H1 (cell line): ENCODE measurements around the gene FLT4. TPM values are rescaled to one million over a fixed set of nuclear protein-coding genes. Genes with fewer than 3 reads are reported as not detected.

Source experiments
- ASH2L ChIP-seq: fragments of 200-600, 300-600 bp; sonication (generic); IDR thresholded peaks from one replicate; pipeline ENCODE4 v1.7.1; 2017; ENCODE audit warnings: low read length
- BACH1 ChIP-seq: IDR thresholded peaks from 2 replicates; pipeline ENCODE4 v1.6.1; 2012; ENCODE audit warnings: low read length, improper control_type of control experiment
- CHD7 ChIP-seq: fragments of 300-600 bp; sonication (generic); IDR thresholded peaks from 2 replicates; pipeline ENCODE4 v1.7.1; 2012; ENCODE audit warnings: low read length, moderate library complexity, mild to moderate bottlenecking, inconsistent platforms; ENCODE audit not compliant: insufficient replicate concordance
- CTBP2 ChIP-seq: IDR thresholded peaks from 2 replicates; pipeline ENCODE4 v1.7.0; 2011; ENCODE audit warnings: borderline replicate concordance, mild to moderate bottlenecking, moderate library complexity, mixed read lengths, low read length; ENCODE audit not compliant: insufficient read depth, insufficient read length
- EGR1 ChIP-seq: IDR thresholded peaks from 2 replicates; pipeline ENCODE4 v1.6.1; 2011; ENCODE audit warnings: low read depth, low read length, borderline replicate concordance
- EZH2 ChIP-seq: fragments of 200-600 bp; sonication (generic); IDR thresholded peaks from 2 replicates; pipeline ENCODE4 v1.7.1; 2012; ENCODE audit warnings: low read depth, mild to moderate bottlenecking, moderate library complexity, low read length, inconsistent platforms; ENCODE audit not compliant: severe bottlenecking
- FOSL1 ChIP-seq: IDR thresholded peaks from 2 replicates; pipeline ENCODE4 v1.6.1; 2011; ENCODE audit warnings: mild to moderate bottlenecking, low read depth, low read length, moderate library complexity; ENCODE audit not compliant: insufficient read depth
- HDAC6 ChIP-seq: IDR thresholded peaks from one replicate; pipeline ENCODE4 v1.7.1; 2012; ENCODE audit warnings: low read depth, mild to moderate bottlenecking, inconsistent platforms, low read length, moderate library complexity
- MAX ChIP-seq: IDR thresholded peaks from 2 replicates; pipeline ENCODE4 v1.6.1; 2012; ENCODE audit warnings: inconsistent platforms
- NRF1 ChIP-seq: IDR thresholded peaks from 2 replicates; pipeline ENCODE4 v1.6.1; 2011; ENCODE audit warnings: mild to moderate bottlenecking, low read depth, low read length, improper control_type of control experiment
- SAP30 ChIP-seq: fragments of 300-600 bp; sonication (generic); IDR thresholded peaks from 2 replicates; pipeline ENCODE4 v1.7.1; 2012; ENCODE audit warnings: low read length, moderate library complexity, mild to moderate bottlenecking, inconsistent platforms; ENCODE audit not compliant: insufficient read depth, insufficient replicate concordance
- ZNF274 ChIP-seq: IDR thresholded peaks from 2 replicates; pipeline ENCODE4 v1.7.0; 2012; ENCODE audit warnings: low read length, borderline replicate concordance; ENCODE audit errors: extremely low read depth
- polyA plus RNA-seq, 7 experiments: library from polyadenylated mRNA; depleted of rRNA in 3 of 7; stranded (reverse) in 5 of 7; unstranded in 2 of 7; fragments of >200 nt in 5 of 7; fragments of 200-250 nt in 2 of 7; gene quantifications; 1 replicate in 5 of 7; 2 replicates in 1 of 7; 4 replicates in 1 of 7; pipeline versions ENCODE4 v1.2.1 to v1.2.3, GENCODE V29; 2011 to 2013; ENCODE audit warnings: missing spikeins in 2 of 7, mixed read lengths in 2 of 7
- total RNA-seq: library from RNA; stranded (reverse); fragmentation: NEBNext Ultra II Directional; extraction: Animal tissue kit (Norgen Biotek cat#: 25700); gene quantifications from 2 replicates; pipeline ENCODE4 v1.2.1, GENCODE V29; 2021

The FLT4 gene
- total and polyA plus RNA-seq, 2 of the 8 experiments (the other 6 are each of a cell fraction or from before 2014, with no cell fraction given) = 6.5 to 7.7 TPM

- no peak for TF ChIP-seq CHD7
- no peak for TF ChIP-seq HDAC6
- TF ChIP-seq EZH2 = no peak
- no peak for TF ChIP-seq FOSL1
- TF ChIP-seq BACH1 = no peak
- TF ChIP-seq ZNF274 = no peak
- TF ChIP-seq NRF1 = no peak
- no peak for TF ChIP-seq SAP30
- no peak for TF ChIP-seq ASH2L
- no peak for TF ChIP-seq CTBP2
- TF ChIP-seq EGR1 = no peak
- no peak for TF ChIP-seq MAX
These were observed 57.2 kb downstream of the FLT4 start (continued) for GRCh38 chr5:180592176-180592575.
